NB4 (cell line): Measurements from ENCODE around the gene DTL.

Experiments
- DNase-seq: peaks from one replicate; pipeline ENCODE4 v3.0.0; 2010; ENCODE audit warnings: low read depth
- H3K4me3 ChIP-seq: one replicate; pipeline ENCODE4 v1.5.1; 2011; ENCODE audit warnings: mild to moderate bottlenecking, low read depth, low read length, moderate library complexity
- MYC ChIP-seq: IDR thresholded peaks from 2 replicates; pipeline ENCODE4 v1.6.1; 2011; ENCODE audit warnings: low read depth, low read length
- POLR2A ChIP-seq: IDR thresholded peaks from 2 replicates; pipeline ENCODE4 v1.6.1; 2011; ENCODE audit warnings: mild to moderate bottlenecking; ENCODE audit not compliant: insufficient read length; ENCODE audit errors: extremely low read depth
- TF ChIP-seq, protein P1 (sequence below): IDR thresholded peaks from one replicate; pipeline ENCODE4 v1.5.1; 2012; ENCODE audit warnings: low read depth, low read length
- TF ChIP-seq, protein P2 (sequence below): IDR thresholded peaks from 2 replicates; pipeline ENCODE4 v1.6.1; 2011; ENCODE audit warnings: low read depth, low read length

The DTL gene

DNA sequence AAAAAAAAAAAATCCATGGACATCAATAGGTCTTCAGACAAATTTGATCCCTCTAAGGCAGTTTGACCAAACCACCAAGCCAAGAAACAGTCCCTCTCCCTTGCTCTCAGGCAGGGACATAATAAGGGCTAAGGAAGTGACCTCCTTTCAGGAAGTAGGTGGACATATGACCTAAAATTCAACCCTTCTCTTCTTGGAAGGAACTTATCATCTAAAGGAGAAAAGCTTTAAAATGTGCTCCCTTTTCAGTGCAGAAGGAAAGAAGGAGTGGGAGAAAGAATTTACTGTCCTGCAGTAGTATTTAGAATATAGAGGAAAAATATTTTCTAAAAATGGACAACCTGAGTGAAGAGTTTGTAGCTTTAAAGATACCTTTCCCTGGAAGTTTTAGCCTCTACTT, 118.1 kb downstream of the DTL start:
- DNase-seq = no peak
- H3K4me3 ChIP-seq = no peak overlapping the region
- TF ChIP-seq, protein P1, sequence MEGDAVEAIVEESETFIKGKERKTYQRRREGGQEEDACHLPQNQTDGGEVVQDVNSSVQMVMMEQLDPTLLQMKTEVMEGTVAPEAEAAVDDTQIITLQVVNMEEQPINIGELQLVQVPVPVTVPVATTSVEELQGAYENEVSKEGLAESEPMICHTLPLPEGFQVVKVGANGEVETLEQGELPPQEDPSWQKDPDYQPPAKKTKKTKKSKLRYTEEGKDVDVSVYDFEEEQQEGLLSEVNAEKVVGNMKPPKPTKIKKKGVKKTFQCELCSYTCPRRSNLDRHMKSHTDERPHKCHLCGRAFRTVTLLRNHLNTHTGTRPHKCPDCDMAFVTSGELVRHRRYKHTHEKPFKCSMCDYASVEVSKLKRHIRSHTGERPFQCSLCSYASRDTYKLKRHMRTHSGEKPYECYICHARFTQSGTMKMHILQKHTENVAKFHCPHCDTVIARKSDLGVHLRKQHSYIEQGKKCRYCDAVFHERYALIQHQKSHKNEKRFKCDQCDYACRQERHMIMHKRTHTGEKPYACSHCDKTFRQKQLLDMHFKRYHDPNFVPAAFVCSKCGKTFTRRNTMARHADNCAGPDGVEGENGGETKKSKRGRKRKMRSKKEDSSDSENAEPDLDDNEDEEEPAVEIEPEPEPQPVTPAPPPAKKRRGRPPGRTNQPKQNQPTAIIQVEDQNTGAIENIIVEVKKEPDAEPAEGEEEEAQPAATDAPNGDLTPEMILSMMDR = no peak
- no peak for TF ChIP-seq POLR2A
- TF ChIP-seq, protein P2, sequence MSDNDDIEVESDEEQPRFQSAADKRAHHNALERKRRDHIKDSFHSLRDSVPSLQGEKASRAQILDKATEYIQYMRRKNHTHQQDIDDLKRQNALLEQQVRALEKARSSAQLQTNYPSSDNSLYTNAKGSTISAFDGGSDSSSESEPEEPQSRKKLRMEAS = no peak
- TF ChIP-seq MYC = no peak
